GM18867 (cell line): ENCODE results near the gene KLHL6.
"Not testable (repeated sequence)": the region's sequence is repeated elsewhere in the genome, so short reads cannot be mapped to it uniquely, and the experiment has no call there.

Experiments used
- ATAC-seq: cut with Tn5 transposase; IDR thresholded peaks from one replicate; pipeline ENCODE4 v1.9.1; 2021; ENCODE audit warnings: mild to moderate bottlenecking, moderate library complexity; ENCODE audit not compliant: unreplicated experiment

The KLHL6 gene

DNA sequence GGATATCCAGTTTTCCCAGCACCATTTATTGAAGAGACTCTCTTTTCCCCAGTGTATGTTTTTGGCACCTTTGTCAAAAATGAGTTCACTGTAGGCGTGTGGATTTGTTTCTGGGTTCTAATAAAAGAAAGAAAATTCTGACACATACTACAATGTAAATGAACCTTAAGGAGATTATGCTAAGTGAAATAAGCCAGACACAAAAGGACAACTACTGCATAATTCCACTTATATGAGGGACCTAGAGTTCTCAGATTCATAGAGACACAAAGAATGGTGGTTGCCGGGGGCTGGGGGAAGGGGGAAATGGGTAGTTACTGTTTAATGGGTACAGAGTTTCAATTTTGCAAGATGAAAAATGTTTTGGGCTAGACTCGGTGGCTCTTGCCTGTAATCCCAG is 14.7 kb upstream of the KLHL6 start:
- ATAC-seq = not testable (repeated sequence)

DNA sequence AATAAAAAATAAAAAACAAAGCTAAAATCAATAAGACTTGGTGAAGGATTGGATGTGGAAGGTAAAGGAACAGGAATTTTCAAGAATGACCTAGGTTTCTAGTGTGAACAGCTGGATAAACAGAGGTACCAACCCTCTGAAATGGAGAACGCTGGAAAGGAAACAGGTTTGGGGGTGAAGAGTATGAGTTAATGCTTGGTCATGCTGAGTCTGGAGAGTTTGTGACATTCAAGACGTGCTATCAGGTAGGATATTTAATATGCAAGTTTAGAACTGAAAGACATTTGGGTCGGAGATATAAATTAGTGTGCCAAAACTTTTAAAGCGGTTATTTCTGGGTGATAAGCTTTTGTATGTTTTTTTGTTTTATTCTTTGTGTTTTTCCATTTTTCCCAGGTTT is 11.4 kb upstream of the KLHL6 start:
- no peak for ATAC-seq

DNA sequence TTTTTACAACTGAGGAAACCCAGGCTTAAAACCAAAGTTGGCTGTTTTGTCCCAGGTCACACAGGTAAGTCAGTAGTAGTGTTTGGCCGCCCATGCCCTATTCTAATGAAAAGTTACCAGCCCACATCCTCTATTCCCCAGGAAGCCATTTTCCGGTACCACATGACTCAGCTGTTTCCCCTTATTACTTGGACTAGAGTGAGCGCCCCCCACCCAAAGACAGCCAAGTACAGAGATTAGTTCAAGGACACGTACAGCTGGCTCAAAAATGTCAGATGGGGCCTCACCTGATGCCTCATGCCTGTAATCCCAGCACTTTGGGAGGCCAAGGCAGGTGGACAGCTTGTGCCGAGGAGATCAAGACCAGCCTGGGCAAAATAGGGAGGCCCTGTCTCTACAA is 8.5 kb upstream of the KLHL6 start:
- no peak for ATAC-seq

DNA sequence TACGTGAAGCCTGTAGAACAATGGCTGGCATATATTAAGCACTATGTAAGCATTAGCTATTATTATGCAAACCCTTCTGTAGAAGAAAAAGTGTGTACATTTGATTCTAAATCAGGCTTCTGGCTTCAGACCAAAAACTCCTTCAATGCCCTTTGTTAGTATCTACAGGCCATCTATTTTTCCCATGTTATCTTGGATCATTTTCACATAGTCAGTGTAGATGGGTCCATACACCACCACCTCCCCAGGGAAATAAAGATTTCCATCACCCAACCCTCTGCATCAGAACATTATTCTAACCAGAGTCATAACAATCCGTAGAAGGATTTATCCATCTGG is 8.0 kb upstream of the KLHL6 start:
- ATAC-seq = no peak

DNA sequence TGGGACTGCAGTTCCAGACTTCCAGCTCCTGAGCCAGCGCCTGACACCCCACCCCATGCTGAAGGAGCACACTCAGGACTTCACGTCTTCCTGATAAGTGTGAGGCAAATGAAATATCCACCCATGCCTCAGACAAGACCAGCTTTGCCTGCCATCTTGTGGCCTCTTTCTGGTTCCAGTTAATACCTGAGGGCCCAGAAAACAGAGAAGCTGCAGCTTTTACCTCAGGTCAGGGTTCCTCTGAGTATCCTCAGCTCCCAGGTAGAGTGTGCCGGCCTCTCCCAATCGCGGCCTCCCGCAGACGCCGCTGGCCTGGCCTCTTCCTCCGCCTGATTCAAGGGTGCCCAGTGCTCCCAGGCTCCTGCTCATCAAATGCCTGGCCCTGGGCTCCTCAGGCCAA is 5.1 kb upstream of the KLHL6 start:
- no peak for ATAC-seq

DNA sequence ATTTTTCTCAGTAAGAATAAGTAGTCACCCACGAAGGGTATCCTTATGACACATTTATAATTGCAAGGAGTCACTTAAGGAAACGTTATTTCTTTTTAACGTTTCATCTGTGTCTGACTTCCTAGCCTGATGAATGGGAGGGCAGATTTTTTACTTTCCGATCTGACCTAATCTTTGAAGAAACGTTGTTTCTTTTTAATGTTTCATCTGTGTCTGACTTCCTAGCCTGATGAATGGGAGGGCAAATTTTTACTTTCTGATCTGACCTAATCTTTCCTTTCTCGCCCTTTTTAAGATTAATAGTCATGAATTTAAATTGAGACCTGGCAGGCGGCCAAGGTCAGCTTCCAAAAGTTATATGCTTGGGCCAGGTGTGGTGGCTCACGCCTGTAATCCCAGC is 3.0 kb upstream of the KLHL6 start:
- ATAC-seq = no peak

DNA sequence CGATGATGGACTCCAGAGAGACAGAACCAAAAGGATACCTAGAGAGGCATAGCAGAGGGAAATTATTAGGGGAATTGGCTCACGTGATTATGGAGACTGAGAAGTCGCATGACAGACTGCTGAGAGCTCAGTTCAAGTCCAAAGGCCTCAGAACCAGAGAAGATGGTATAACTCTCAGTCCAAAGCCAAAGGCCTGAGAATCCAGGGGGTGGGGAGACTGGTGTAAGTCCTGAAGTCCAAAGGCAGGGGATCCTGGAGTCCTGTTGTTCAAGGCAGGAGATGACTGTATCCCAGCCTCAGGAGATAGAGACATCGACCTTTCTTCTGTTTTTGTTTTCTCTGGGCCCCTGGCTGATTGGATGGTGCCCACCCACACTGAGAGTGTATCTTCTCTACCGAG is 1.2 kb upstream of the KLHL6 start:
- ATAC-seq = no peak

DNA sequence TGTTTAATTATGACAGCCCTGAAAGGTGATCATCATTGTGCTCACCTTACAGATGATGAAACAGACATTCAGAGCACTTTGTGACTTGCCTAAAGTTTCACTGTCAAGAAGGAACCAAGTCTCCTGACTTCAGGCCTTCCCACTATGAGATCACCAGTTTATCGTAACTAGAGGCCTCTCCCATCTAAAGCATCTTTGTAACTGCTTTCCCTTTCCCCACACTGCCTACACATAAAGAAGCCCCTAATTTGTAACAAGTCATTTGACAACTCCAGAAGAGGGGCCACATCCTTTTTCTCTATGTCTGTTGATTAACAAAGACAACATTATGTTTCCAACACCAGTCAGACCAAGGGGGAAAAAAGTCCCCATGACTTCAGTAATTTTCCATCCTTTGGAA is 1.1 kb downstream of the KLHL6 start:
- peak; percentile 33 for ATAC-seq

DNA sequence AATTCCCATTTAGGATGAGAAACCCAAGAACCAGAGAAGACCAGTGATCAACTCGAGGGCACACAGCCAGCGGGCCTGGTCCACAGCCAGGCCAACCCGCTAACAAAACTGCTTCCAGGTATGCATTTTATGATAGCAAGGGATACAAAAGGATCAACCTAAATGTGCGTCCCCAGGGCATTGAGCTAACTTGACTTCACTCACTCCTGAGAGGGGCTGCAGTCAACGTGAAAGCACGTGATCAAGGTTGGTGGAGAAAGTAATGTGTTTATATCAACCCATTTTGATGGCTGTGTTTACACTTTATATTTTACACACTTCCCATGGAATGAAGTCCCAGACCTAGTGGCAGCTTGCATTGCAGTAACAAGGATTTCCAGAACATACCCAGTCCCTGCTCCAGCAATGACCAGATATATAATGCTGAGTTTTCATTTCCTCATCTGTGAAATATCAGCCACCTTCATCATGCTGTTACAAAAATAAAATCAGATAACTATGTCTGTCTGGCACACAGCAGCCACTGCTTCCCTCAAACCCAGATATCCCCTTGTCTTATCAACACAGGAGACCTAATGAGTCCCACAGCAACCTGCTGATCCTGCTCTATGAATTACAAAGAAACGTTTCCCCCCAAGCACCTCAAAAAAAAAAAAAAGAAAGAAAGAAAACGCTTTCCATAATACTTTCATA is 2.0 kb downstream of the KLHL6 start:
- no peak for ATAC-seq

DNA sequence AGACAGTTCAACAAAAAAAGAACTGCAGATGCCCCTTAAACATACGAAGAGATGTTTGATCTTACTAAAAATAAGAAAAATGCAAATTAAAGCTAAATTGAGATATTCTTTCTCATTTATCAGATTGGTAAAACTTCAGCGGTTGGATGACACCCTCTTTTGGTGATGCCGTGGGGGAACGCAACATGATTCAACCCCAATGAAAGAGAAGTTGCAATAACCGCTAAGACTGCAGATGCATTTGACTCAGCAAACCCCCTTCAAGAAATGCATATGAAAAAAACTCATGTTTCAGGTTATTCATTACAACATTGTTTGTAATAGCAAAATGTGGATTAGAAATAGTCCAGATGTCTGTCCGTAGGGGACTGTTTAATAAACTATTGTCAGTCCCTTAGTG is 3.6 kb downstream of the KLHL6 start:
- no peak for ATAC-seq

DNA sequence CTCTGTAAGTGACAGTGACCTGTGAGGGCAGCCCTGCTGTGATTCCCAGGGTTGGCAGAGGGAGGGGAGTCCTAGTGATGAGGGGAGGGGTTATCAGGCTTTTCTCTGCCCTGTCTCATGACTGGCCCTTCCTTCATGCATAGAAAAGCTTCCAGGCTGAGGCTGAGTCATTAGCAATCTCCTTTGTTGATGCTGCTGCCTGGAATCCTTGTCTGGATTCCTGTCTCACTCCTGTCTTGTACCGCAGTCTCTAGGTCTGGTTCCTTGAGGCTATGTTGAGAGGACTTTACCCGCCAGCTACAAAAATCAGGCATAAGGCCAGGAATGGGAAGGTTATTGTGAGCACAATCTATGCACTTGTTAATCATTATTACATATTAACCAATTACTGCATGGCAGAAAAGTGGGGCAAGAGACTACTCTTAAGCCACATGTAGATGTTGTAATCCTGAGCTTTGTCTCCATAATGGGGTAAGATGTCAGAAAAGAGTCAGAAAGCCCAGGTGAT is 7.2 kb downstream of the KLHL6 start:
- no peak for ATAC-seq

DNA sequence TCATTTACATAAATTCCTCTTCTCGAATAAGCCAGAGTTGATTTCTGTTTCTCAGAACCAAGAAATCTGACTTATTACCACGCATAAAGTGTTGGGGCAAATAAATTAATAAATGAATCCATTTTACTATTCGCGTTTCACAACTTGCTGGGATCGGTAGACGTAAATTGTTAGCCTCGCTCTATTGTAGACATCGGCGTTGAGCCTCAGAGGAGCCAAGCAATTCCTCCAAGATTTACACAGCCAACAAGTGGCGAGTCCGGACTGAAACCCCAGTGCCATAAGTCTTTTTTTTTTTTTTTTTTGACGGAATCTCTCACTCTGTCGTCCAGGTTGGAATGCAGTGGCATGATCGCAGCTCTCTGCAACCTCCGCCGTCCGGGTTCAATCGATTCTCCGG is 8.9 kb downstream of the KLHL6 start:
- no peak for ATAC-seq

DNA sequence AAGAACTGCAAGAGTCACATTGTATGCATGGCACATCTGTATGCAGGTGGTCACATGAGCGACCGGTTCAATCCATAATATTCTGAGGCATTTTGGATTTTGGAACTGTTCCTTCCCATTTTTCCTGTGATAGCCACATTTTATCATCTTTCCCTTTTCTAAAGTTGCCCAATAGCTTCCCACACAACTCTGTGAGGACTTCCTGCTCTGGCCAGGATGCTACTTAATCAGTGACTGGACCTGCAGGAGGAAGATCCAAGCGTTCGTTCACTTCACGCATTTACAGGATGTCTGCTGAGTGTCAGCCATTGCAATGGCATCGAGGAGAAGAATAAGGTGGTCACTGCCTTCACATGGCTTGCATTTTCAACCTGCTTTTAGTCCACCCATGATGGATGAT is 9.8 kb downstream of the KLHL6 start:
- no peak for ATAC-seq

DNA sequence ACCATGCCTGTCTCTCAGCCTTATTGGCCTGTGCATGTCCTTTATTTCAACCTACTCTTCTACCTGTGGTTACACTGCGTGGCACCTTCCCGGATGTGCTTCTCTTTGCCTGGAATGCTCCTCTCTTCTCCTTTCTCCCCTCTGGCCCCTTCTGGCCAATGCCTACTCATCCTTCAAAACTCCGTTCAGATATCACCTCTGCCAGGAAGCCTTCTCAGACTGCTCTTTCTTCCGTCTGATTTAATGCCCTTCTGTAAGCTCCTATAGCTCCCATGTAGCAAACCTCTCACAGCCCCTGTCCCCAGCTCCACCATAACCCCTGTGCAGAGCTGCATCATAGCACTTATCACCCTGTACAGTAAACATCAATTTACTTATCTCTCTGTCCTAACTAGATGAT is 13.2 kb downstream of the KLHL6 start:
- ATAC-seq = no peak

DNA sequence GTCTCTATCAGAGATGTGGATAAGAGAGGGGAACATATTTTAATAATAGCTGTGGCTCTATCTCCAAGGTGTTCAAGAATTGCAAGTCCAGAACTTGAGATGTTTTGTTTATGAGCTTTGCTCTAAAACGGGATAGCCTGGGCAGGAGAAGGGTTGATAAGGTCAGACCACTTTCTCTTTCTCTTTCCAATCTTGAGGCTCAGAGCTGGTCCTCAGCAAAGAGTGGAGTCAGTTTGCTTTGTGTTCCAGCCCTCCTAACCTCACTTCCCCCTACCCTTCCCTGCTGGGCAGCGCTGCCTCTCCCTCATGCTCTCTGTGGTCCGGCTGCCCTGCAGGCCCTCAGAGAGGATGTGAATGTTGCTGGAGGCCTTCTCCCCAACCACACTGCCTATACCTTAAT is 13.8 kb downstream of the KLHL6 start:
- ATAC-seq = no peak

DNA sequence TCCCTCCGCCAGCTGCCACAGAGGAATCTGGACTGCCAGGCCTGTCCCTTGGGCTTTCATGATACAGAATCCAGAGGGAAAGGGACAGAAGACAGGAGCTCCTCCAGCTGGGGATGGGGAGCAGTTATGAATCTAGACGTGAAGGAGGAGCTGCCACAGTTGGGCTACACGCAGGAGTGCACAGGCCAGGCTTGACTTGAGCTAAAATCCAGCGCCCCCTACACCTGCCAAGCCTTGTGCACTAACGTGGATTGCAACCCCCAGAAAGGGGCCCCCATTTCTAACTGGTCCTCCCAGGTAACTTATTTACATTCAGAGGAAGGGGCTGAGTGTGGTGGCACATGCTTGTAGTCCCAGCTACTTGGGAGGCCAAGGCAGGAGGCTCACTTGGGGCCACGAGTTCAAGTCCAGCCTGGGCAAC is 14.3 kb downstream of the KLHL6 start:
- no peak for ATAC-seq

DNA sequence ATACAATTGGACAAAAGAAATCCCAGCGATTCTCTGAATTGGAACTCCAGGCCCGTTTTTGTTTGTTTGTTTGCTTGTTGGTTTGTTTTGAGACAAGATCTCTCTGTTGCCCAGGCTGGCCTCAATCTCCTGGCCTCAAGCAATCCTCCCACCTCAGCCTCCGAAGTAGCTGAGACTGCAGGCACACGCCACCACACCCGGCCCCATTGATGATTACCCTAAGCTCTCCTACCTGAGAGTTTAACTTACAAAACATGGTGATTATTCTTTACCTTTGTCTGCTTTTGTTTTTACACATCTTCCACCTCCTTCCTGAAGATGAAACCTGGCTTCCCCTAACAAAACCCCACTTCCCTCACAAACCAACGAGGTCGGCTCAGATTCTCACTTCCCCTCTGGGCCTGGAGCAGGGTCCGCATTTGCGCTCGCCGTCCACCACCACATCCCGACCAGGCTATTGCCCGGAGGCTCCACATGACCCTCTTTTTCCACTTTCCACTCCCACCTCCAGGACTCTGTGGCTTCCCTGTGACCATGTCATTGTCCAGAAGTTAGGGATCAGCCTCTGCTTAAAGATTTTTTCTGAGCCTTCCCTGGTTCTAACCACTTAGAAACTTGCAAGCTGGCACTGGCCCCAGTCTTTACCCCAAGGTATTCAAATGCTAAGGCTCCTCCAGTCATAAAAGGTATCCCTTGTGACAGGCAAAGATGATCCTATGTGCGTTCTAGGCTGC is 14.8 kb downstream of the KLHL6 start:
- ATAC-seq = no peak

DNA sequence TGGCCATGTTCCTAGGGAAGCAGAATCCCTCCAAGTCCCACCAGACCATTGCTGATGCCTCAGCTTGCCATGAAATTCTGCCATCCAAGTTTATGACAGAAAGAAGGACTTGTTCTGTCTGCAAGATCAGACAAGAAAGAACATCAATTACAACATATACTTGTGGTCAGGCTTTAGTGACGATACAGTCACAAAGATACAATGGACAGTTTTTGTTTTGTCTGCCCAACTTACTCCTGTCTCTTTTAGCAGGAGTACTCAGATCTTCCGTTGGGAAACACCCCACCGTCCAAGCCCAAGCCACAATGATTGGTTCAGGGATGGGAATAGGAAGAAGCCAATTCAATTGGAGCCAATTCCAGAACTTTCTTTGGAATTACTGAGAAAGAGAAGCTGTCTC is 15.7 kb downstream of the KLHL6 start:
- no peak for ATAC-seq

DNA sequence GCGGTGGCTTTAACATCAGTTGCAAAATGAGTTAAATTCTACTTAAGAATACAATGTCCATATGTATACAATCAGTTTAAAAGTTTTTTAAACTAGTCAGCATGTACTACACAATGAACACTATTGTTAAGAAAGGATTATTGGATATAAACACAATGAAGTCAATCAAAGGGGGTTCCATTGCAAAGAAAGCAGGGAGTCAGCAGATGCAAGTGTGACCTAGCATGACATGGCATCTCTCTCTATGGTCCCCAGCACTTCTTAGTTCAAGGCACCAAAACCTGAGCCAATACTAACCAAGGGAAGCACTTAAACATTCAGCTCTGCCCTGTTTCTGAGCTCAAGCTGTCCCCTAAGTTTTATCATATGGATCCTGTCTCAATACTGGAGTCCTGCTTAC is 17.0 kb downstream of the KLHL6 start:
- ATAC-seq = no peak

DNA sequence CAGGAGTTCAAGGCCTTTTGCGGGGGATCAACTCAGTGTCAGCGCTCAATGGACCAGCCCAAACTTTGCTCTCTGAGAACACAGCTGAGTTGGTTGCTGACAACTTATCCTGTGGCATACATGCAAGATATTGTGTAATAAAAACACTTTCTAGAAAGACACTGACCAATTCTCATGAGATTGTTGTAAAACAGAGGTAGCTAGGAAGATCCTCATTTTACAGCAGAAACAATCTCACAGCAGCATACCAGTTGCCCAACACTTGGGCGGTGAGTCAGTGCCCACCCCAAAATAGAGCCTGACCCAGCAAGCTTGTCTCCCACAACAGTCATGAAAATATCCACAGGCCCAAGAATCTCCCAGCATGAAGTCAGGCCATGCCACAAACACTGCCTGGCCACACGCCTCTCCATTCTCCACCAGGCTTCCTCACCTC is 18.2 kb downstream of the KLHL6 start:
- no peak for ATAC-seq

DNA sequence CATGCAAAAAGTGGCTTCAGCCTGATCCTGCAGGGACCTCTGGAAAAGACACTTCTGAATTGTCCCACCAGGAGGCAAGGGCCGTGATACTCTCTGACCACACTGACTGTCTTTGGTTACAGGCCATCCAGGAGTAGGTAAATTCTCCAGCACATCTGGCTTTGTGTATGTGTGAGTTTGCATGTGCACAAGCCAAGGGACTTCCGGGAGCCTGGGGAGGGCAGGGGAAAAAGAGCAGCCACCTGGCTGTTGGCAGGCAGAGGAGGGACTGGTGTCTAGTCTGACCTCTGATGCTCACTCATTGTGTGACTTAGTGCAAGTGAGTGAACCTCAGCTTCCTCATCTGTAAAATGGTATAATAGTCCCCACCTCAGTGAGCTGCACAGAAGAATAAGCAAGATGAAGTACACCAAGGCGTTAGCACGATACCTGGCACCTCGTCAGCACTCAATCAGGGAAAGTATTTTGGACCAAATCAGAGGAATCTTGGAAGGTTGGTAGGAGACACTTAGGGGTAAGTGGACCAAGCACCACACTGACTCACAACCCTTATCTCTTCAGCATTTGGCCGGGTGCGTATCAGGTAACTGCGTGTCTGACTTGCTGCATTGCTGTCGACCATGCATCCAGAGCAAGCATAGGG is 19.1 kb downstream of the KLHL6 start:
- peak; percentile 76 for ATAC-seq

DNA sequence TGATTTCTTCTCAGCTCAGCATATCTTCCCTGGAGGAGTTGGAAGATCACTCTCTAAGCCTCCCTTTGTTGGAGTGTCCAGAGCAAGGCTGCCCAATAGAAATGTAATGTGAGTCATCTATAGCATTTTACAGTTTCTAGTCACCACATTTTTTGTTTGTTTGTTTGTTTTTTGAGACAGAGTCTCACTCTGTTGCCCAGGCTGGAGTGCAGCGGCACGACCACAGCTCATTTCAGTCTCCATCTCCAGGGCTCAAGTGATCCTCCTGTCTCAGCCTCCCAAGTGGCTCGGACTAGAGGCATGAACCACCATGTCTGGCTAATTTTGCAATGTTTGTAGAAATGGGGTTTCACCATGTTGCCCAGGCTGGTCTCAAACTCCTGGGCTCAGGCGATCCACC is 21.3 kb downstream of the KLHL6 start:
- ATAC-seq = no peak
